Nephron progenitor cell (in vitro differentiated cells): ENCODE results near the gene HAT1.
"Not testable (repeated sequence)": the region's sequence is repeated elsewhere in the genome, so short reads cannot be mapped to it uniquely, and the experiment has no call there.

Experiments used
- DNase-seq: peaks from one replicate; pipeline ENCODE4 v3.0.0; 2021
- H3K27ac Mint-ChIP-seq: 2 replicates; pipeline ENCODE4 v1.8.0; 2021; ENCODE audit warnings: mild to moderate bottlenecking, moderate library complexity, mixed read lengths
- H3K27me3 Mint-ChIP-seq: 2 replicates; pipeline ENCODE4 v1.8.0; 2021; ENCODE audit warnings: mild to moderate bottlenecking, low read depth, mixed read lengths; ENCODE audit not compliant: poor library complexity
- H3K36me3 Mint-ChIP-seq: 2 replicates; pipeline ENCODE4 v1.8.0; 2021; ENCODE audit warnings: low read depth, mixed read lengths
- H3K4me1 Mint-ChIP-seq: 2 replicates; pipeline ENCODE4 v1.8.0; 2021; ENCODE audit warnings: mixed read lengths
- H3K4me3 Mint-ChIP-seq: 2 replicates; pipeline ENCODE4 v1.8.0; 2021; ENCODE audit warnings: mild to moderate bottlenecking, moderate library complexity, mixed read lengths
- H3K9me3 Mint-ChIP-seq: 2 replicates; pipeline ENCODE4 v1.8.0; 2021; ENCODE audit warnings: mild to moderate bottlenecking, moderate library complexity, mixed read lengths
- TF ChIP-seq, protein P1 (sequence below): fragments of 200-600 bp; sonication (generic); IDR thresholded peaks from 2 replicates; pipeline ENCODE4 v1.5.0; 2021; ENCODE audit warnings: antibody characterized with exemption

Gene HAT1

GRCh38 chr2:171966688-171967087, 44.4 kb downstream of the HAT1 start:
- TF ChIP-seq, protein P1, sequence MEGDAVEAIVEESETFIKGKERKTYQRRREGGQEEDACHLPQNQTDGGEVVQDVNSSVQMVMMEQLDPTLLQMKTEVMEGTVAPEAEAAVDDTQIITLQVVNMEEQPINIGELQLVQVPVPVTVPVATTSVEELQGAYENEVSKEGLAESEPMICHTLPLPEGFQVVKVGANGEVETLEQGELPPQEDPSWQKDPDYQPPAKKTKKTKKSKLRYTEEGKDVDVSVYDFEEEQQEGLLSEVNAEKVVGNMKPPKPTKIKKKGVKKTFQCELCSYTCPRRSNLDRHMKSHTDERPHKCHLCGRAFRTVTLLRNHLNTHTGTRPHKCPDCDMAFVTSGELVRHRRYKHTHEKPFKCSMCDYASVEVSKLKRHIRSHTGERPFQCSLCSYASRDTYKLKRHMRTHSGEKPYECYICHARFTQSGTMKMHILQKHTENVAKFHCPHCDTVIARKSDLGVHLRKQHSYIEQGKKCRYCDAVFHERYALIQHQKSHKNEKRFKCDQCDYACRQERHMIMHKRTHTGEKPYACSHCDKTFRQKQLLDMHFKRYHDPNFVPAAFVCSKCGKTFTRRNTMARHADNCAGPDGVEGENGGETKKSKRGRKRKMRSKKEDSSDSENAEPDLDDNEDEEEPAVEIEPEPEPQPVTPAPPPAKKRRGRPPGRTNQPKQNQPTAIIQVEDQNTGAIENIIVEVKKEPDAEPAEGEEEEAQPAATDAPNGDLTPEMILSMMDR = no peak
- no peak overlapping the region for H3K4me3 Mint-ChIP-seq
- H3K4me1 Mint-ChIP-seq = peaks cover 3% of the 10 kb centered on the region
- H3K36me3 Mint-ChIP-seq = peaks cover 33% of the 10 kb centered on the region
- H3K27ac Mint-ChIP-seq = no peak overlapping the region
- H3K27me3 Mint-ChIP-seq = no peaks in the 10 kb centered on the region
- DNase-seq = no peak
- H3K9me3 Mint-ChIP-seq = no peaks in the 10 kb centered on the region

- H3K4me3 Mint-ChIP-seq = no peak overlapping the region
- TF ChIP-seq, protein P1 = no peak
- no peaks in the 10 kb centered on the region for H3K9me3 Mint-ChIP-seq
These were observed 46.2 kb downstream of the HAT1 start for GRCh38 chr2:171968509-171968908.

GRCh38 chr2:171972329-171972982, 50.2 kb downstream of the HAT1 start:
- H3K36me3 Mint-ChIP-seq = peaks cover 64% of the 10 kb centered on the region
- TF ChIP-seq, protein P1 = no peak

More at GRCh38 chr2:171968509-171968908, 46.2 kb downstream of the HAT1 start:
- Mint-ChIP-seq H3K36me3 (peaks cover 49% of the 10 kb centered on the region), H3K27me3 (no peaks in the 10 kb centered on the region), H3K27ac (no peak overlapping the region), H3K4me1 (no peaks in the 10 kb centered on the region)
- no peak for DNase-seq

GRCh38 chr2:171979103-171979502, 56.8 kb downstream of the HAT1 start:
- H3K4me3 Mint-ChIP-seq = no peak overlapping the region

More at GRCh38 chr2:171972329-171972982, 50.2 kb downstream of the HAT1 start:
- Mint-ChIP-seq H3K4me1 (no peaks in the 10 kb centered on the region), H3K27ac (no peak overlapping the region), H3K4me3 (no peak overlapping the region), H3K9me3 (no peaks in the 10 kb centered on the region), H3K27me3 (no peaks in the 10 kb centered on the region)
- DNase-seq = no peak

DNA sequence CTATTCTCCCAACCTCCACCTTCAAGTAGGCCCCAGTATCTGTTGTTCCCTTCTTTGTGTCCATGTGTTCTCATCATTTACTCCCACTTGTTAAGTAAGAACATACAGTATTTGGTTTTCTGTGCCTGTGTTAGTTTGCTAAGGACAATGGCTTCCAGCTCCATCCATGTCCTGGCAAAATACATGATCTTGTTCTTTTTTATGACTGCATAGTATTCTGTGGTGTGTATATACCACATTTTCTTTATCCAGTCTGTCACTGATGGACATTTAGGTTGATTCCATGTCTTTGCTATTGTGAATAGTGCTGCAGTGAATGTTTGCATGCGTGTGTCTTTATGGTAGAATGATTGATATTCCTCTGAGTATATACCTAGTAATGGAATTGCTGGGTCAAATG, 61.7 kb downstream of the HAT1 start:
- H3K4me1 Mint-ChIP-seq, H3K9me3 Mint-ChIP-seq, H3K4me3 Mint-ChIP-seq, H3K27ac Mint-ChIP-seq, H3K27me3 Mint-ChIP-seq, DNase-seq: not testable (repeated sequence)
- H3K36me3 Mint-ChIP-seq = peaks cover 39% of the 10 kb centered on the region

More at GRCh38 chr2:171979103-171979502, 56.8 kb downstream of the HAT1 start:
- H3K9me3 Mint-ChIP-seq = no peaks in the 10 kb centered on the region
- no peak overlapping the region for H3K27ac Mint-ChIP-seq
- peaks cover 74% of the 10 kb centered on the region for H3K36me3 Mint-ChIP-seq
- DNase-seq = no peak
- H3K4me1 Mint-ChIP-seq = no peaks in the 10 kb centered on the region
- TF ChIP-seq, protein P1 = no peak
- no peaks in the 10 kb centered on the region for H3K27me3 Mint-ChIP-seq

DNA sequence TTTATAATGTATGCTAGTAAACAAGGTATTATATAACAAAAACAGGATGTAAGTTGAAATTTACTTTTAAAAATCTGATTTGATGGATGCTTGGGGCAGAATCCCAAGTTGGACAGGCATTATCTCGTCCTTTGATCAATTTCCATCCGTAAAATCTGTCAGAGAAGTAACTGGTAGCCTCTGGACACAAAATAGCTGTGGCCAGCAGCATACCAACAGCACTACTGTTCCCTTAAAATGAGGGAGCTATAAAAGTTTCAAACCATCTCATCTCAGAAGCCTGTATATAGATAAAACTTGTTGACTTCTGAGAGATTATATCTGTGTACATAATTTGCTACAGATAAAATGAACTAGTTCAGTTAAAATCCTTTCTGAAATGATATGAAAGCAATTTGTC, 62.8 kb downstream of the HAT1 start:
- H3K27ac Mint-ChIP-seq = no peak overlapping the region
- no peaks in the 10 kb centered on the region for H3K4me1 Mint-ChIP-seq
- peaks cover 29% of the 10 kb centered on the region for H3K36me3 Mint-ChIP-seq
- H3K9me3 Mint-ChIP-seq = no peaks in the 10 kb centered on the region
- TF ChIP-seq, protein P1 = no peak
- H3K27me3 Mint-ChIP-seq = no peaks in the 10 kb centered on the region
- DNase-seq = no peak
- no peak overlapping the region for H3K4me3 Mint-ChIP-seq
